ELR (cell line): ENCODE data around the gene ERCC6L2.

Experiments
- DNase-seq: peaks from one replicate; pipeline ENCODE4 v3.0.0-alpha.2; 2015; ENCODE audit warnings: low read depth

Gene ERCC6L2, protein sequence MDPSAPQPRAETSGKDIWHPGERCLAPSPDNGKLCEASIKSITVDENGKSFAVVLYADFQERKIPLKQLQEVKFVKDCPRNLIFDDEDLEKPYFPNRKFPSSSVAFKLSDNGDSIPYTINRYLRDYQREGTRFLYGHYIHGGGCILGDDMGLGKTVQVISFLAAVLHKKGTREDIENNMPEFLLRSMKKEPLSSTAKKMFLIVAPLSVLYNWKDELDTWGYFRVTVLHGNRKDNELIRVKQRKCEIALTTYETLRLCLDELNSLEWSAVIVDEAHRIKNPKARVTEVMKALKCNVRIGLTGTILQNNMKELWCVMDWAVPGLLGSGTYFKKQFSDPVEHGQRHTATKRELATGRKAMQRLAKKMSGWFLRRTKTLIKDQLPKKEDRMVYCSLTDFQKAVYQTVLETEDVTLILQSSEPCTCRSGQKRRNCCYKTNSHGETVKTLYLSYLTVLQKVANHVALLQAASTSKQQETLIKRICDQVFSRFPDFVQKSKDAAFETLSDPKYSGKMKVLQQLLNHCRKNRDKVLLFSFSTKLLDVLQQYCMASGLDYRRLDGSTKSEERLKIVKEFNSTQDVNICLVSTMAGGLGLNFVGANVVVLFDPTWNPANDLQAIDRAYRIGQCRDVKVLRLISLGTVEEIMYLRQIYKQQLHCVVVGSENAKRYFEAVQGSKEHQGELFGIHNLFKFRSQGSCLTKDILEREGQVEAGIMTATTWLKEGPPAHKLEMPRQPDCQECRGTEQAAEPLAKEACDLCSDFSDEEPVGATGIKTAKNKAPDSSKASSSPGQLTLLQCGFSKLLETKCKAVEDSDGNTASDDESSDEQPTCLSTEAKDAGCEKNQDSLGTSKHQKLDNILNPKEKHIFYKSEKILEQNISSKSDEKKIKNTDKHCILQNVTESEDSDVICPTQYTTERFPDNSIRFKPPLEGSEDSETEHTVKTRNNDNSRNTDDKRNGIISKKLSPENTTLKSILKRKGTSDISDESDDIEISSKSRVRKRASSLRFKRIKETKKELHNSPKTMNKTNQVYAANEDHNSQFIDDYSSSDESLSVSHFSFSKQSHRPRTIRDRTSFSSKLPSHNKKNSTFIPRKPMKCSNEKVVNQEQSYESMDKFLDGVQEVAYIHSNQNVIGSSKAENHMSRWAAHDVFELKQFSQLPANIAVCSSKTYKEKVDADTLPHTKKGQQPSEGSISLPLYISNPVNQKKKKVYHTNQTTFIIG (N-terminal part only)

DNA sequence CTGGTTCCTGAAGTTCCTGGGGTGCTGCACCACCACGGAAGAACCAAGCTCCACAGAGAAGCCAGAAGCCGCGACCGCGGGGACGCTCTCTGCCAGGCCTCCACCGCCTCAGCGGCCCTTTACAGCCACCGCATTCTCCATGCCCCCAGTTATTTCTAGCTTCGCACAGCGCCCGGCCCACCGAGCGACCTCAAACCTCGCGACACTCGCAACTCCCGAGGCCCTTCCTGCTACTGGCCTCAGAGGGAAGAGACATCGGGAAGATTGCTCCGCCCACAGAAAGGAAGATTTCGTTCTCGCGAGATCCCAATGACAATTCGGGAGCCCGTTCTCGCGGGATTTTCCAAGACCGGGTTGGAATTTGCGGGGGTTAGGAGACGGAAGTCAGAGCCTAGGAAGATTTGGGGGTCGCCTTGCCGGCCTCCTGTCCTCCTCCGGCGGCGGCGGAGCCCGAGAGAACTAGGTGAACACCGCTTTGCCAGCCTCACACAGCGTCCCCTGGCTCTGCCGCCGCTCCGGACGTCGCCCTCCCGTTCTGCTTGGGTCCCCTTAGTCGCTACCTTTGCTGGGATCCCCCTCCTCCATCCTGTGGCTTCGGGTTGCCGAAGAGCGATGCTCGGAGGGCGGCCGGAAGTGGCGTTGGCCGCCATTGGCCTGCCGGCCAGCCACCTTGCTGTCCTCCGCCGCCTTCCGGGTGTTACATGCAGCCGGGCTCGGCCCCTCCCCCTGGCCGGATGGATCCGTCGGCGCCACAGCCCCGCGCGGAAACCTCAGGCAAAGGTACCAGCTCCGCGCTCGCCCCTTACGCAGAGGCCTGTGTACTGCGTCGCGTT lies at the start of gene ERCC6L2:
Gene ERCC6L2, plus strand, starts transcription at position 387 of the 833 bp plus-strand sequence. Its CDS starts 348 bp downstream, at position 735.
- peak; percentile 100 for DNase-seq

DNA sequence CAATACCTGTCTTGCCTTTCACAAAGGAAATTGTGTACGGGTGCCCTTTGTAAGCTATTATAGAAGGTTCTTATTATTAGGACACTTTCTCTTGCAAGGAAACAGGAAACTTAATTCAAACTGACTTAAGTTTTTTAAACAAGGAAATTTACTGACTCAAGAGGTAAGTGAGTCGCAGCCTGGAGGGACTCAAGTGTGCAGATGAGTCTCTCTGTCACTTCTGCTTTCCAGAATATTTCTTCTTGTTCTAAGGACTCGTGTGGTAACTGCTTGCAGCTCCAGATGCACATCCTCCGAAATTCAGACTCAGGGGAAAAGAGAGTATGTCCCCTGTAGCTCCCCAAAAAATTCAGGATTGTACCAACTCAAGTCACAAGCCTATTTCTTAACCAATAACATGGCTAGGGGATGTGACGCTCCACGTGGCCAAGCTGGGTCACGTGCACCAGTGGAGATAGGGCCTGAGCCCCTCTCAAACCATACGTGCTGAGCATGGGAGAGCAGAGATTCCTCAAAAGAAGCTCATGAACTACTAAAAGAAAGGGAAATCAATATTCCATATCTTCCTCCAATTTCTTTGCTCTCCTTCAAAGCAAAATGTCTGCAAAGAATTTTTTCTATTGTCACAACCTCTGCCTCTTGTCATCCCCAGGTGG lies 49.2 kb upstream of the ERCC6L2 start:
- peak; percentile 10 for DNase-seq

- no peak for DNase-seq
Measured at GRCh38 chr9:95830768-95831167, 44.7 kb upstream of the ERCC6L2 start.

GRCh38 chr9:95831810-95832209 lies 43.7 kb upstream of the ERCC6L2 start:
- no peak for DNase-seq

DNA sequence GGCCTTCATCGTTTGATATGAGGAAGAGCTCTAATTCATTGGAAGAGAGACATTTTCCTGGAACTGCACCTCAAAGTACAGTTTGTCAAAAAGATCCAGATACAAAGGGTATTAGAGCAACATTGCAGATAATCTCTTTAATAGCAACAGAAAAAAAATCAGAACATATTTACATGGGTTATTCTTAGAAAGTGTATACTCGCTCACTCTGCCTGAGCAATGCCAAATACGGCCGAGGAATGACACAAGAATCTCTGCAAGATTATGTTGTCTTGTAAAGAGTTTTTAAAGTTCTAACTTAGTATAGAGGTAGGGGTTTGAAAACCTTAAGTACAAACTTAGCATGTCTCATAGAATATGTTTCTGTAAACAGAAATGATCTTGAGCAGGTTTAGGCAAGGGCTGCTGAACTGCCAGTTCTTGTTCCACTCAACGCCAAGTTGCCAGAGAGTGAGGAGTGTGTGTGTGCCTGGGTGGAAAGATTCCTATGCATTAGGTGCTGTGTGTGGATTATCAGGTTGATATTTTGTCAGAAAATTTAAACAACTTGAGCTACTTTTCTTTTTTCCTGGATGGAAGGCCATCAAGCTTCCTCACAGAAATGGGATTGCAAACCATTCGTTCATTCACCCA lies 41.8 kb upstream of the ERCC6L2 start:
- no peak for DNase-seq

GRCh38 chr9:95834281-95834907 lies 41.1 kb upstream of the ERCC6L2 start:
- DNase-seq, result no peak

- no peak for DNase-seq
Measured at GRCh38 chr9:95835393-95835792, 40.1 kb upstream of the ERCC6L2 start.

GRCh38 chr9:95836072-95836471 lies 39.4 kb upstream of the ERCC6L2 start:
- DNase-seq, result peak; percentile 4

- DNase-seq, result no peak
Measured at GRCh38 chr9:95839012-95839411, 36.5 kb upstream of the ERCC6L2 start.

DNA sequence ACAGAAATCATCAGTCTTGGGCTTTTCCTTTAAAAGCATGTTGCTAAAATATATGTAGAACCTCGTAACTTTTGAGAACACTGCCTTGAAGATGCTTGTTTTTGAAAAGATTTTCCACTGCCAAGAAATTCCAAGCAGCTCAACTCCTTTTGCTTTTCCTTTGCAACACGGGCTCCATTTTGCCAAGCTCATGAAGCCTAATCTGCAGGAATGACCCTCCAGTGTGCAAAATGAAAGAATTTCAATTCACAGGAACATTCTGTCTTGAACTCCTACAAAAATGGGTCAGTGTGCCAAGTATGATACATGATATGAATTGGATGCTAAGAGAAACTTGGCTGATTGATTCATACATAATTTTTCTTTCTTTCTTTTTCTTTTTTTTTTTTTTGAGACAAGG lies 35.4 kb upstream of the ERCC6L2 start:
- no peak for DNase-seq

- no peak for DNase-seq
Measured at GRCh38 chr9:95841377-95841776, 34.1 kb upstream of the ERCC6L2 start.

DNA sequence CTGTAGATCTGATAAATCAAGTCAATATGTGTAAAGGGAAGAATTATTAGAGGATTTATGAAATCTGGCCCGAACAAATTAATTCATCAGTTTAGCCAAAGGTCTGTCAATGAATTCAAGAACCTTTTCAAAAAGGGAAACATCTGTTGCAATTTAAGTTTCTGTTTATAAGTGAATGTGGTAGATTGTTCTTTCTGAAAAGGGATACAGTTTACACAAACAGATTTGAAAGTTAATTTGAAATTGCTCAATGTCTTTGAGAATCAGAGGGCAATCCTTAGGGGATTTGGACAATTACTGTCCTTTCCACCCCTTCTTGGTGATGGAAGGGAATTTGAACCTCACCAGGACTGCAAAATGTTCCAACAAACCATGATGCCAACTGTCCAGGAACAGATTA lies 29.7 kb upstream of the ERCC6L2 start:
- no peak for DNase-seq

- no peak for DNase-seq
Measured at GRCh38 chr9:95848764-95849163, 26.7 kb upstream of the ERCC6L2 start.

GRCh38 chr9:95852059-95853032 lies 23.1 kb upstream of the ERCC6L2 start:
- peak; percentile 91 for DNase-seq

- peak; percentile 85 for DNase-seq
Measured at GRCh38 chr9:95854386-95855020, 21.0 kb upstream of the ERCC6L2 start.

- DNase-seq, result no peak
Measured at GRCh38 chr9:95855961-95856360, 19.5 kb upstream of the ERCC6L2 start.

DNA sequence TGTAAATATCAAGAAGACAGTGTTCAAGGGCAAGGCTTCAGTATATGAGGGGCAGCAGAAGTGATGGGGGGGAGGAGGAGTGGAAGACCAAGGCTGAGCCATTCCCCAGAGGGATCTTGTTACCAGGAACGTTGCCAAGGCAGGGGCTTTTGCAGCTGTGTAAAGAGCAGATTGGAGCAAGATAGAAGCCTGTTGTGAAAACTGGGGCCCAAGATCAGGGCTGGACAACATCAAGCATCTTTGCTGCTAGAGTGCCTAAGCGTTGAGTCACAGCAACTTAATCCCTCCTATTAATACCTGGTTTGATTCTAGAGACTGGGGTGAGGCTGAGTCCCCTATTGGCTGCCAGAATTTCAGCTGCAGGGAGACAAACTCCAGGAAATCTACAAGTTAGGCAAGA lies 18.4 kb upstream of the ERCC6L2 start:
- DNase-seq, result peak; percentile 63

GRCh38 chr9:95857896-95858295 lies 17.6 kb upstream of the ERCC6L2 start:
- DNase-seq, result no peak
